NB4 (cell line): ENCODE data around the gene DOK3.

Experiments
- DNase-seq: peaks from one replicate; pipeline ENCODE4 v3.0.0; 2010; ENCODE audit warnings: low read depth
- H3K4me3 ChIP-seq: one replicate; pipeline ENCODE4 v1.5.1; 2011; ENCODE audit warnings: mild to moderate bottlenecking, low read depth, low read length, moderate library complexity
- MAX ChIP-seq: IDR thresholded peaks from 2 replicates; pipeline ENCODE4 v1.6.1; 2011; ENCODE audit warnings: low read depth, low read length
- MYC ChIP-seq: IDR thresholded peaks from 2 replicates; pipeline ENCODE4 v1.6.1; 2011; ENCODE audit warnings: low read depth, low read length
- POLR2A ChIP-seq: IDR thresholded peaks from 2 replicates; pipeline ENCODE4 v1.6.1; 2011; ENCODE audit warnings: mild to moderate bottlenecking; ENCODE audit not compliant: insufficient read length; ENCODE audit errors: extremely low read depth
- TF ChIP-seq, protein P1 (sequence below): IDR thresholded peaks from one replicate; pipeline ENCODE4 v1.5.1; 2012; ENCODE audit warnings: low read depth, low read length

Gene DOK3

GRCh38 chr5:177479774-177480173 lies 29.9 kb downstream of the DOK3 start:
- DNase-seq = peak; percentile 54
- TF ChIP-seq POLR2A (no peak), MYC (no peak), MAX (no peak)
- TF ChIP-seq, protein P1, sequence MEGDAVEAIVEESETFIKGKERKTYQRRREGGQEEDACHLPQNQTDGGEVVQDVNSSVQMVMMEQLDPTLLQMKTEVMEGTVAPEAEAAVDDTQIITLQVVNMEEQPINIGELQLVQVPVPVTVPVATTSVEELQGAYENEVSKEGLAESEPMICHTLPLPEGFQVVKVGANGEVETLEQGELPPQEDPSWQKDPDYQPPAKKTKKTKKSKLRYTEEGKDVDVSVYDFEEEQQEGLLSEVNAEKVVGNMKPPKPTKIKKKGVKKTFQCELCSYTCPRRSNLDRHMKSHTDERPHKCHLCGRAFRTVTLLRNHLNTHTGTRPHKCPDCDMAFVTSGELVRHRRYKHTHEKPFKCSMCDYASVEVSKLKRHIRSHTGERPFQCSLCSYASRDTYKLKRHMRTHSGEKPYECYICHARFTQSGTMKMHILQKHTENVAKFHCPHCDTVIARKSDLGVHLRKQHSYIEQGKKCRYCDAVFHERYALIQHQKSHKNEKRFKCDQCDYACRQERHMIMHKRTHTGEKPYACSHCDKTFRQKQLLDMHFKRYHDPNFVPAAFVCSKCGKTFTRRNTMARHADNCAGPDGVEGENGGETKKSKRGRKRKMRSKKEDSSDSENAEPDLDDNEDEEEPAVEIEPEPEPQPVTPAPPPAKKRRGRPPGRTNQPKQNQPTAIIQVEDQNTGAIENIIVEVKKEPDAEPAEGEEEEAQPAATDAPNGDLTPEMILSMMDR = no peak
- H3K4me3 ChIP-seq = no peak overlapping the region

- TF ChIP-seq MAX = peak; percentile 94
- no peak for TF ChIP-seq POLR2A
- TF ChIP-seq MYC = peak; percentile 85
- TF ChIP-seq, protein P1 = no peak
Measured at GRCh38 chr5:177478711-177479646, 30.6 kb downstream of the DOK3 start.

GRCh38 chr5:177477701-177478477 lies 31.7 kb downstream of the DOK3 start:
- no peak for TF ChIP-seq MYC
- TF ChIP-seq, protein P1 = no peak
- TF ChIP-seq POLR2A = no peak
- TF ChIP-seq MAX = no peak
- no peak for DNase-seq

More at GRCh38 chr5:177478711-177479646, 30.6 kb downstream of the DOK3 start:
- H3K4me3 ChIP-seq = no peak overlapping the region
- peak; percentile 95 for DNase-seq

DNA sequence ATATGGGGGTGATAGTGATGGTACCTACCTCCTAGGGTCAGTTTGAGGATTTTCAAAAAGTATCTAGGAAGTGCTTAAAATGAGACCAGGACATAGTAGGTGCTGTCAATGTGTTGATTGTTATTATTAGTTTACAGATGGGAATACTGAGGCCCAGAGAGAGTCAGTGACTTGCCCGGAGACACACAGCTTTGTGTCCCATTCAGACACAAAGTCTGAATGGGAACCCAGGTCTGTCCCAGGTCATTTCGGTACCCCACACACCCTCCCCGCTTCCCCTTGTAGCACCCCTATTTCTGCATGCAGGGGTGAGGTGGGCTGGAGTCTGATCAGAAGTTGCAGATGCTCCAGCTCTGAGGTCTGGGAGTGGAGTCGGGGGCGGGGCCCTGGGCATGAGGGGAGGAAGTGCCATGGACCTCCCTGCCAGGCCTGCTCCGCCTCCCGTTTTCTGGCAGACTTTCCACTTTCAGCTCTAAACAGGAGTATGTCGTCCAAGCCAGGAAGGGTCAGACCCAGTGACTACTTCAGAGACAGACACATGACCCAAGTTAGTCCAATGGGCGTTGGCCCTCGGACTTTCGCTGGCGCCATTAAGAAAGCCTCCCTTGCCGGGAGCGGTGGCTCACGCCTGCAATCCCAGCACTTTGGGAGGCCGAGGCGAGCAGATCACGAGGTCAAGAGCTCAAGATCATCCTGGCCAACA lies 32.9 kb downstream of the DOK3 start:
- H3K4me3 ChIP-seq = no peak overlapping the region
- DNase-seq = no peak
- TF ChIP-seq, protein P1 = no peak
- TF ChIP-seq POLR2A = no peak
- no peak for TF ChIP-seq MYC
- TF ChIP-seq MAX = no peak

More at GRCh38 chr5:177477701-177478477, 31.7 kb downstream of the DOK3 start:
- H3K4me3 ChIP-seq = no peak overlapping the region
